HepG2 (cell line): ENCODE results near the gene B4GALT2. TPM values are rescaled to one million over a fixed set of nuclear protein-coding genes. Genes with fewer than 3 reads are reported as not detected.

ENCODE experiments used
- ATF2 ChIP-seq: sonication (generic); formaldehyde crosslinking; IDR thresholded peaks from 2 replicates; pipeline ENCODE4 v1.4.0; 2020; ENCODE audit warnings: missing genetic modification reagents
- CBX5 ChIP-seq: sonication (generic); formaldehyde crosslinking; IDR thresholded peaks from 2 replicates; pipeline ENCODE4 v1.4.0; 2020; ENCODE audit warnings: missing genetic modification reagents, borderline replicate concordance
- CREB3 ChIP-seq: sonication (generic); formaldehyde crosslinking; IDR thresholded peaks from 2 replicates; pipeline ENCODE4 v1.5.0; 2020; ENCODE audit warnings: missing genetic modification reagents
- HMGXB4 ChIP-seq, 2 experiments: sonication (generic) in 1 of 2; formaldehyde crosslinking in 1 of 2; IDR thresholded peaks; 2 replicates each; pipeline versions ENCODE4 v1.4.0 to v1.6.1; 2018 to 2020; ENCODE audit warnings: missing genetic modification reagents in 2 of 2, borderline replicate concordance in 1 of 2, low read depth in 1 of 2, mild to moderate bottlenecking in 1 of 2, missing biosample characterization in 1 of 2
- MTA1 ChIP-seq: sonication (generic); formaldehyde crosslinking; IDR thresholded peaks from 2 replicates; pipeline ENCODE4 v1.4.0; 2020; ENCODE audit warnings: missing genetic modification reagents, mild to moderate bottlenecking, borderline replicate concordance
- NFE2 ChIP-seq: sonication (generic); formaldehyde crosslinking; IDR thresholded peaks from 2 replicates; pipeline ENCODE4 v1.4.0; 2020; ENCODE audit warnings: missing genetic modification reagents
- RBFOX2 ChIP-seq: fragments of 200-400 bp; formaldehyde crosslinking; IDR thresholded peaks from 2 replicates; pipeline ENCODE4 v1.6.1; 2017; ENCODE audit warnings: low read depth, mild to moderate bottlenecking, low read length
- RORA ChIP-seq: sonication (generic); formaldehyde crosslinking; IDR thresholded peaks from 2 replicates; pipeline ENCODE4 v1.5.0; 2020; ENCODE audit warnings: mild to moderate bottlenecking, missing genetic modification reagents, moderate library complexity
- SAP130 ChIP-seq: IDR thresholded peaks from 2 replicates; pipeline ENCODE4 v1.6.1; 2016; ENCODE audit warnings: low read depth
- TFAP4 ChIP-seq: sonication (generic); IDR thresholded peaks from 2 replicates; pipeline ENCODE4 v1.6.1; 2016; ENCODE audit warnings: low read depth, borderline replicate concordance
- ZBTB25 ChIP-seq: IDR thresholded peaks from 2 replicates; pipeline ENCODE4 v1.6.1; 2018; ENCODE audit warnings: missing genetic modification reagents
- ZBTB43 ChIP-seq: sonication (generic); formaldehyde crosslinking; conservative IDR thresholded peaks from 2 replicates; pipeline ENCODE4 v1.4.0; 2020; ENCODE audit warnings: missing genetic modification reagents
- ZBTB46 ChIP-seq: sonication (generic); formaldehyde crosslinking; IDR thresholded peaks from 2 replicates; pipeline ENCODE4 v1.4.0; 2020; ENCODE audit warnings: mild to moderate bottlenecking, missing genetic modification reagents, borderline replicate concordance
- ZIK1 ChIP-seq: sonication (generic); formaldehyde crosslinking; IDR thresholded peaks from 2 replicates; pipeline ENCODE4 v1.5.0; 2020; ENCODE audit warnings: mild to moderate bottlenecking, low read depth, missing genetic modification reagents, borderline replicate concordance
- ZNF12 ChIP-seq: sonication (generic); formaldehyde crosslinking; IDR thresholded peaks from 2 replicates; pipeline ENCODE4 v1.5.0; 2020; ENCODE audit warnings: missing genetic modification reagents
- ZNF292 ChIP-seq: sonication (generic); formaldehyde crosslinking; IDR thresholded peaks from 2 replicates; pipeline ENCODE4 v1.8.1; 2022; ENCODE audit warnings: mild to moderate bottlenecking, low read depth, missing genetic modification reagents, borderline replicate concordance
- ZNF333 ChIP-seq: sonication (generic); formaldehyde crosslinking; IDR thresholded peaks from 2 replicates; pipeline ENCODE4 v1.4.0; 2020; ENCODE audit warnings: mild to moderate bottlenecking, missing genetic modification reagents, borderline replicate concordance
- polyA plus RNA-seq, 8 experiments: library from polyadenylated mRNA; depleted of rRNA in 3 of 8; stranded (reverse) in 7 of 8; unstranded in 1 of 8; fragments of >200 nt; fragmentation: Illumina TruSeq in 4 of 8; extraction: Trizol in 4 of 8; gene quantifications; 2 replicates each; pipeline versions ENCODE4 v1.2.1 to v1.2.3, GENCODE V29; 2011 to 2016; ENCODE audit warnings: low read depth in 4 of 8, missing spikeins in 1 of 8, mixed read lengths in 1 of 8; ENCODE audit not compliant: insufficient read depth in 1 of 8
- total RNA-seq, 5 experiments: library from RNA; depleted of rRNA; stranded (reverse); fragments of >200 nt; fragmentation: Illumina TruSeq; extraction: Trizol; gene quantifications; 2 replicates each; pipeline ENCODE4 v1.2.3, GENCODE V29; 2016; ENCODE audit warnings: low read depth in 1 of 5

Gene B4GALT2
- total and polyA plus RNA-seq, 2 of the 13 experiments (the other 11 are each of a cell fraction or from before 2014, with no cell fraction given) = 41.9 to 78.0 TPM

- no peak for TF ChIP-seq RORA
- no peak for TF ChIP-seq ZBTB46 (CRISPR knock-in tag)
- peak; percentile 96 for TF ChIP-seq SAP130 (CRISPR knock-in tag)
- TF ChIP-seq ZNF12 (CRISPR knock-in tag) = 0 out of 2 replicates have a peak, but pooled peaks have one; percentile 24
- TF ChIP-seq TFAP4 = peak; percentile 20; the same call in 1 of the 2 replicates
- TF ChIP-seq NFE2 (CRISPR knock-in tag) = no peak
- 0 out of 2 replicates have a peak, but pooled peaks have one; percentile 29 for TF ChIP-seq ZNF333 (CRISPR knock-in tag)
- TF ChIP-seq RBFOX2 = peak; percentile 96
- TF ChIP-seq ZBTB25 = peak; percentile 89
- TF ChIP-seq CREB3 (CRISPR knock-in tag) = 0 out of 2 replicates have a peak, but pooled peaks have one; percentile 48
- TF ChIP-seq CBX5 (CRISPR knock-in tag) = peak; percentile 52; the same call in 1 of the 2 replicates
- 0 out of 2 replicates have a peak, but pooled peaks have one; percentile 26 for TF ChIP-seq ZBTB43 (CRISPR knock-in tag)
- 0 out of 2 replicates have a peak, but pooled peaks have one; percentile 32 for TF ChIP-seq ZNF292 (CRISPR knock-in tag)
- peak; percentile 65; the same call in 1 of the 2 replicates for TF ChIP-seq ZIK1
- peak; percentile 68 to 82; a peak in 3 of 4 replicates for TF ChIP-seq HMGXB4 (CRISPR knock-in tag; IDR thresholded peaks at IDR 0.05; ENCODE audit: borderline replicate concordance in 1 of 2, low read depth in 1 of 2)
- no peak for TF ChIP-seq ATF2
- TF ChIP-seq MTA1 (CRISPR knock-in tag) = 0 out of 2 replicates have a peak, but pooled peaks have one; percentile 24
Observed at GRCh38 chr1:43974443-43975248, 4.4 kb upstream of the B4GALT2 start, which contains the start of gene ATP6V0B (continued).
